NB4 (cell line): ENCODE measurements around the gene GALNT8.
"Not testable (repeated sequence)": the region's sequence is repeated elsewhere in the genome, so short reads cannot be mapped to it uniquely, and the experiment has no call there.

ENCODE experiments used
- DNase-seq: peaks from one replicate; pipeline ENCODE4 v3.0.0; 2010; ENCODE audit warnings: low read depth
- H3K4me3 ChIP-seq: one replicate; pipeline ENCODE4 v1.5.1; 2011; ENCODE audit warnings: mild to moderate bottlenecking, low read depth, low read length, moderate library complexity
- MYC ChIP-seq: IDR thresholded peaks from 2 replicates; pipeline ENCODE4 v1.6.1; 2011; ENCODE audit warnings: low read depth, low read length
- POLR2A ChIP-seq: IDR thresholded peaks from 2 replicates; pipeline ENCODE4 v1.6.1; 2011; ENCODE audit warnings: mild to moderate bottlenecking; ENCODE audit not compliant: insufficient read length; ENCODE audit errors: extremely low read depth
- TF ChIP-seq, protein P1 (sequence below): IDR thresholded peaks from 2 replicates; pipeline ENCODE4 v1.6.1; 2011; ENCODE audit warnings: low read depth, low read length
- TF ChIP-seq, protein P2 (sequence below): IDR thresholded peaks from one replicate; pipeline ENCODE4 v1.5.1; 2012; ENCODE audit warnings: low read depth, low read length

Gene GALNT8

DNA sequence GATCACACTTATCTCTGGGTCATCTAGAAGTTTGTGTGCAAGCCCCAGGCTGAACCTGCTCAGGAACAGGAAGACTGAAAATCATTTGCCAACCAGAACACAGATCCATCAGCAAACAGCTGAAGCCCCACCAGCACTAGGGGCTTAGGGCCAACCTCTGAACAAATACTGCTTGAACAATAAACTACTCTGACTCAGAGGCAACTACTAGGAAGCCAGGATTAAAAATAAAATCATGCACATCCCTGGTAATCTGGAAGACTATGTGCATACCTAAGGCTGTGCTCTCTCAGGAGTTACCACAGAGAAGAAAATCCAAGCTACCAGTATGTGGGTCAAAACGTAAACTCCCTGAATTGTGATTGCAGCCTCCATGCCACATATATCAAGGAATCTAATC is 15.9 kb downstream of the GALNT8 start:
- TF ChIP-seq, protein P1, sequence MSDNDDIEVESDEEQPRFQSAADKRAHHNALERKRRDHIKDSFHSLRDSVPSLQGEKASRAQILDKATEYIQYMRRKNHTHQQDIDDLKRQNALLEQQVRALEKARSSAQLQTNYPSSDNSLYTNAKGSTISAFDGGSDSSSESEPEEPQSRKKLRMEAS: no peak
- H3K4me3 ChIP-seq: no peak overlapping the region
- DNase-seq: no peak

DNA sequence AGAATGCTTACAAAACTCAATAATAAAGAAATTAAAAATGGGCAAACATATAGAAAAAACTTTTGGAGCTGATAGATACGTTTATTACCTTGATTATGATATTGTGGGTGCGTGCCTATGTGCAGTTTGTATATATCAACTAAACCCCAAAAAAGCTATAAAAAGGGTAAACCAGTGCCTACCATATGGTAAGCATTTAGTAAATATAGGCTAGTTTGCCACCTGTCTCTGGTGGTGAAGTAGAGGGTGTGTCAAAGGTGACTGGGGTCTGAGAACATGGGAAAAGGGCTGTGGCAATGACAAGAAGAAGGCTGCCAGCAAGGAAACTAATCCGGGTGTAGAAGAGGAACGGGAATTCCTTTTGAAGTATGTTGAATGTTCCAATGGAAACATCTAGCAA is 18.3 kb downstream of the GALNT8 start:
- TF ChIP-seq, protein P2, sequence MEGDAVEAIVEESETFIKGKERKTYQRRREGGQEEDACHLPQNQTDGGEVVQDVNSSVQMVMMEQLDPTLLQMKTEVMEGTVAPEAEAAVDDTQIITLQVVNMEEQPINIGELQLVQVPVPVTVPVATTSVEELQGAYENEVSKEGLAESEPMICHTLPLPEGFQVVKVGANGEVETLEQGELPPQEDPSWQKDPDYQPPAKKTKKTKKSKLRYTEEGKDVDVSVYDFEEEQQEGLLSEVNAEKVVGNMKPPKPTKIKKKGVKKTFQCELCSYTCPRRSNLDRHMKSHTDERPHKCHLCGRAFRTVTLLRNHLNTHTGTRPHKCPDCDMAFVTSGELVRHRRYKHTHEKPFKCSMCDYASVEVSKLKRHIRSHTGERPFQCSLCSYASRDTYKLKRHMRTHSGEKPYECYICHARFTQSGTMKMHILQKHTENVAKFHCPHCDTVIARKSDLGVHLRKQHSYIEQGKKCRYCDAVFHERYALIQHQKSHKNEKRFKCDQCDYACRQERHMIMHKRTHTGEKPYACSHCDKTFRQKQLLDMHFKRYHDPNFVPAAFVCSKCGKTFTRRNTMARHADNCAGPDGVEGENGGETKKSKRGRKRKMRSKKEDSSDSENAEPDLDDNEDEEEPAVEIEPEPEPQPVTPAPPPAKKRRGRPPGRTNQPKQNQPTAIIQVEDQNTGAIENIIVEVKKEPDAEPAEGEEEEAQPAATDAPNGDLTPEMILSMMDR: no peak
- TF ChIP-seq MYC (no peak), POLR2A (no peak)
- TF ChIP-seq, protein P1: no peak
- no peak overlapping the region for H3K4me3 ChIP-seq
- DNase-seq: no peak

DNA sequence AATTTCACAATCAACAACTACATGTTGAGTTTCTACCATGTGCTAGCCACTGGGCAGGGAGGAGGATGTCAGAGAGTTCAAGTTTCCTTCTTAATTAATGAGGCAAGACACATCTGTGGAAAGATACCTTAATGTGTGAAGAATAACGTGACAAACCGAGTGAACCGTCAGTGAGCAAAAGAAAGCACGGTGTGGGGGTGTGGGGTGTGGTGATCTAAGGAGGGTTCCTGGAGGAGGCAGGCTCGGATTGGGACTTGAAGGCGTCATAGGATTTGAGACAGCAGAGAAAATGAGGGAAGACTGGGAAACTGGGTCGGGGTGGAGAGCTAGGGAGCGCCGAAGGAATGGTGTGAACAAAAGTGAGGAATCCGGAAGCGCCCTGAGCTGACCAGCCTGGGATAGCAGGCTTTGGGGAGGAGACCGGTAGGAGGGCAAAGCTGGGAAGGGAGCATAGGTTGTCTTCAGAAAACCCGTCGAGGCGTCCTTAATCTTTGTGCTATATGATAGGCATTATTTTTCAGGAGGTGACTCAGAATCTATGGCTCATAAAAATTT is 22.3 kb downstream of the GALNT8 start:
- TF ChIP-seq POLR2A: no peak
- no peak for TF ChIP-seq MYC
- TF ChIP-seq, protein P1: no peak
- TF ChIP-seq, protein P2: no peak
- H3K4me3 ChIP-seq: no peak overlapping the region
- no peak for DNase-seq

DNA sequence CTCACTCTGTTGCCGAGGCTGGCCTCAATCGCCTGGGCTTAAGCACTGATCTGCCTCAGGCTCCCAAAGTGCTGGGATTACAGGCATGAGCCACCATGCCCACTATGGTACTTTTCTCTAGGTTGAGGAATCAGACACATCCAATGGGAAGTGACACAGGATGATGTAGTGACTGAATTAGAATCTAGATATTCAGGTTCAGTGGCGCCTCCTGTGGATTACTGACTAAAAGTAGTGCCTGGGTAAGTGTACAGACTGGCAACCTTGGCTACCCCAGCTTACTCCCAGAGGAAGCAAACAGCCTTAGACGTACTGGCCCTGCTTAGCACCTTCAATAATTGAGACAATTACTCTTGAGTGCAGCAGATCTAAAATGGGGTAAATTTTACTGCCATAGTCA is 22.8 kb downstream of the GALNT8 start:
- DNase-seq: peak; percentile 4
- no peak overlapping the region for H3K4me3 ChIP-seq
- TF ChIP-seq POLR2A (no peak), MYC (no peak)
- TF ChIP-seq, protein P1: no peak
- TF ChIP-seq, protein P2: no peak

DNA sequence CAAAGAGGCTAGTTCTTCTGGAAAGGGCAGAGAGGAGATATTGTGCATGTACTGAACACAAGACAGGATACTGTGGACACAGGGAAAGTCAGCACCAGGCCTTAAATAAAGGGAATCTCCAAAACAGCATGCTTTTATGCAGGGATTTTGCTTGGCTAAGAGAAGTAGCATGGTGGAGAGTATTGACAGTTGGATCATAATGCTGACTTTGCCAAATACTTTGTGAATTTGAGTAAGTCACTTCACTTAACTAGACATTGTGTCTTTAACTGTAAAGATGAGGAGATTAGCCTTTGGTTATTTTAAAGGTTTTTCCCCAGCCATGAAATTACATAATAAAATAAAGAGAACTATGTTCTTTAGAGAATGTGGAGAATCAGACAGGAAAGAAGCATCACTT is 24.5 kb downstream of the GALNT8 start:
- no peak for DNase-seq
- TF ChIP-seq, protein P1: no peak
- TF ChIP-seq POLR2A (no peak), MYC (no peak)
- TF ChIP-seq, protein P2: no peak
- H3K4me3 ChIP-seq: no peak overlapping the region

DNA sequence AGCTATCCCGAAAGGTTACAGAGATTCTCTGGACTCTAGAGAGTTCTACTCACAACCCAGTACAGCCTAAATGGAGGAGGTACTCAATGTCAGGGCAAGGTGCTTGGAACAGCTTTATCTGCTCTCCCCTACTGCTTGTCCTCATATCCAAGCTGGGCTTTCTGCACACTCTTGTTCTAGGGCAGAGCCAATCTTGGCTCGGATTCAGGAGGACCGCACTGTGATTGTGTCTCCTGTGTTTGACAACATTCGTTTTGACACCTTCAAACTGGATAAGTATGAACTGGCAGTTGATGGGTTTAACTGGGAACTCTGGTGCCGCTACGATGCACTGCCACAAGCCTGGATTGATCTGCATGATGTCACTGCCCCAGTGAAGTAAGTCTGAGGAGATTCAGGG is 25.0 kb downstream of the GALNT8 start:
- DNase-seq: no peak
- no peak overlapping the region for H3K4me3 ChIP-seq
- TF ChIP-seq, protein P1: no peak
- TF ChIP-seq MYC (no peak), POLR2A (no peak)
- TF ChIP-seq, protein P2: no peak

DNA sequence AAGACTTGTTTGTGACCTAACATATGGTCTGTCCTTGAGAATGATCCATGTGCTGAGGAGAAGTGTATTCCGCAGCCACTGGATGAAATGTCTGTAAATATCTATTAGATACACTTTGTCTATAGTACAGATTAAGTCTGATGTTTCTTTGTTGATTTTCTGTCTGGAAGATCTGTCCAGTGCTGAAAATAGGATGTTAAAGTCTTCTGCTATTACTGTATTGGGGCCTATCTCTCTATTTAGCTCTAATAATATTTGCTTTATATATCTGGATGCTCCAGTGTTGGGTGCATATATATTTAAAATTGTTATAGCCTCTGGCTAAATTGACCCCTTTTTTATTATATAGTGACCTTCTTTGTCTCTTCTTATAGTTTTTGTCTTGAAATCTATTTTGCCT is 31.5 kb downstream of the GALNT8 start:
- H3K4me3 ChIP-seq, DNase-seq: not testable (repeated sequence)
